K562 (cell line): ENCODE measurements around the gene LYPD4. TPM values are rescaled to one million over a fixed set of nuclear protein-coding genes. Genes with fewer than 3 reads are reported as not detected.
A peak's percentile ranks its signal among the peaks of the same experiment; 100 is the strongest.

Experiments
- ASH1L ChIP-seq: fragments of 450-650 bp; IDR thresholded peaks from 2 replicates; pipeline ENCODE4 v1.6.1; 2018; ENCODE audit warnings: borderline replicate concordance, mild to moderate bottlenecking, low read depth; ENCODE audit not compliant: partially characterized antibody
- BCOR ChIP-seq: fragments of 450-650 bp; IDR thresholded peaks from 2 replicates; pipeline ENCODE4 v1.6.1; 2016
- ELF1 ChIP-seq: fragments of 200-800 bp; sonication (Bioruptor generic); IDR thresholded peaks from 2 replicates; pipeline ENCODE4 v1.6.1; 2016; ENCODE audit warnings: missing genetic modification characterization, missing compliant biosample characterization
- KDM5B ChIP-seq: fragments of 200-600 bp; sonication (generic); IDR thresholded peaks from 2 replicates; pipeline ENCODE4 v1.6.1; 2012; ENCODE audit warnings: low read depth, mild to moderate bottlenecking, moderate library complexity, low read length, control low read depth, inconsistent platforms; ENCODE audit not compliant: insufficient replicate concordance
- LEF1 ChIP-seq: fragments of 450-650 bp; IDR thresholded peaks from 2 replicates; pipeline ENCODE4 v1.6.1; 2016; ENCODE audit warnings: mild to moderate bottlenecking
- MYBL2 ChIP-seq, 2 experiments: fragments of 450-650 bp in 1 of 2; sonication (generic) in 1 of 2; formaldehyde crosslinking in 1 of 2; IDR thresholded peaks; 2 replicates each; pipeline versions ENCODE4 v1.6.1 to v1.8.1; 2017 to 2022; ENCODE audit warnings: borderline replicate concordance in 1 of 2, inconsistent platforms in 1 of 2, low read depth in 1 of 2, mild to moderate bottlenecking in 1 of 2, missing genetic modification reagents in 1 of 2, moderate library complexity in 1 of 2
- PHF8 ChIP-seq: fragments of 200-600 bp; sonication (generic); IDR thresholded peaks from 2 replicates; pipeline ENCODE4 v1.6.1; 2012; ENCODE audit warnings: mixed run types, mild to moderate bottlenecking, inconsistent platforms, low read length, moderate library complexity, borderline replicate concordance
- SMAD4 ChIP-seq: fragments of 250-450 bp; sonication (Bioruptor Pico); conservative IDR thresholded peaks from 2 replicates; pipeline ENCODE4 v1.8.0; 2021; ENCODE audit warnings: inconsistent platforms, mild to moderate bottlenecking, moderate library complexity
- SMARCA5 ChIP-seq: fragments of 450-650 bp; IDR thresholded peaks from 2 replicates; pipeline ENCODE4 v1.6.1; 2016
- SP1 ChIP-seq: sonication (generic); formaldehyde crosslinking; IDR thresholded peaks from 2 replicates; pipeline ENCODE4 v1.8.1; 2022; ENCODE audit warnings: mild to moderate bottlenecking, missing genetic modification reagents
- SP2 ChIP-seq: IDR thresholded peaks from 2 replicates; pipeline ENCODE4 v1.6.1; 2011; ENCODE audit warnings: mild to moderate bottlenecking, low read depth, low read length, moderate library complexity; ENCODE audit not compliant: poor library complexity, severe bottlenecking; ENCODE audit errors: extremely low read depth
- ZBTB7A ChIP-seq: IDR thresholded peaks from 2 replicates; pipeline ENCODE4 v1.6.1; 2011; ENCODE audit warnings: low read depth, mild to moderate bottlenecking, low read length, moderate library complexity, borderline replicate concordance; ENCODE audit not compliant: control insufficient read depth
- ZFP36 ChIP-seq: fragments of 150-350 bp; IDR thresholded peaks from 2 replicates; pipeline ENCODE4 v1.6.1; 2018; ENCODE audit warnings: low read length, low read depth; ENCODE audit not compliant: partially characterized antibody
- ZFPM2 ChIP-seq: fragments of 250-450 bp; sonication (Bioruptor Pico); IDR thresholded peaks from 2 replicates; pipeline ENCODE4 v1.5.1; 2022; ENCODE audit warnings: mild to moderate bottlenecking
- ZFX ChIP-seq: sonication (generic); formaldehyde crosslinking; IDR thresholded peaks from 2 replicates; pipeline ENCODE4 v1.8.0; 2022; ENCODE audit warnings: mild to moderate bottlenecking, missing genetic modification reagents, moderate library complexity
- ZNF354B ChIP-seq: fragments of 250-450 bp; sonication (Bioruptor Pico); IDR thresholded peaks from 2 replicates; pipeline ENCODE4 v1.4.0; 2020
- polyA plus RNA-seq, 8 experiments: library from polyadenylated mRNA; depleted of rRNA in 4 of 8; stranded (reverse) in 5 of 8; unstranded in 3 of 8; fragments of >200 nt; fragmentation: Nextera tagmentation in 2 of 8; fragmentation: Illumina TruSeq in 1 of 8; extraction: Ambion mirVana in 2 of 8; extraction: Trizol in 1 of 8; gene quantifications; 2 replicates each; pipeline versions ENCODE4 v1.2.1 to v1.2.3, GENCODE V29; 2011 to 2014; ENCODE audit warnings: inconsistent platforms in 1 of 8, missing spikeins in 1 of 8
- total RNA-seq, 7 experiments: library from RNA; depleted of rRNA in 6 of 7; stranded (reverse); fragments of >200 nt in 6 of 7; fragmentation: Illumina TruSeq in 2 of 7; extraction: Trizol in 2 of 7; gene quantifications; 2 replicates each; pipeline versions ENCODE4 v1.2.1 to v1.2.3, GENCODE V29; 2011 to 2021; ENCODE audit warnings: low replicate concordance in 1 of 7
- TF ChIP-seq, protein P1 (sequence below): sonication (generic); formaldehyde crosslinking; IDR thresholded peaks from 2 replicates; pipeline ENCODE4 v1.8.0; 2023; ENCODE audit warnings: mild to moderate bottlenecking, missing genetic modification reagents
- TF ChIP-seq, protein P2 (sequence below), 3 experiments: IDR thresholded peaks in 2 of 3; conservative IDR thresholded peaks in 1 of 3; 2 replicates each; pipeline ENCODE4 v1.5.1; 2011 to 2012; ENCODE audit warnings: low read length in 3 of 3, mild to moderate bottlenecking in 3 of 3, control low read depth in 2 of 3, improper control_type of control experiment in 1 of 3, inconsistent platforms in 1 of 3, low read depth in 1 of 3, mixed read lengths in 1 of 3, moderate library complexity in 1 of 3; ENCODE audit not compliant: insufficient read depth in 2 of 3

The LYPD4 gene
- total and polyA plus RNA-seq, 9 of the 15 experiments (the other 6 are each of a cell fraction or from before 2014, with no cell fraction given): 0.11 TPM; not detected in 8

DNA sequence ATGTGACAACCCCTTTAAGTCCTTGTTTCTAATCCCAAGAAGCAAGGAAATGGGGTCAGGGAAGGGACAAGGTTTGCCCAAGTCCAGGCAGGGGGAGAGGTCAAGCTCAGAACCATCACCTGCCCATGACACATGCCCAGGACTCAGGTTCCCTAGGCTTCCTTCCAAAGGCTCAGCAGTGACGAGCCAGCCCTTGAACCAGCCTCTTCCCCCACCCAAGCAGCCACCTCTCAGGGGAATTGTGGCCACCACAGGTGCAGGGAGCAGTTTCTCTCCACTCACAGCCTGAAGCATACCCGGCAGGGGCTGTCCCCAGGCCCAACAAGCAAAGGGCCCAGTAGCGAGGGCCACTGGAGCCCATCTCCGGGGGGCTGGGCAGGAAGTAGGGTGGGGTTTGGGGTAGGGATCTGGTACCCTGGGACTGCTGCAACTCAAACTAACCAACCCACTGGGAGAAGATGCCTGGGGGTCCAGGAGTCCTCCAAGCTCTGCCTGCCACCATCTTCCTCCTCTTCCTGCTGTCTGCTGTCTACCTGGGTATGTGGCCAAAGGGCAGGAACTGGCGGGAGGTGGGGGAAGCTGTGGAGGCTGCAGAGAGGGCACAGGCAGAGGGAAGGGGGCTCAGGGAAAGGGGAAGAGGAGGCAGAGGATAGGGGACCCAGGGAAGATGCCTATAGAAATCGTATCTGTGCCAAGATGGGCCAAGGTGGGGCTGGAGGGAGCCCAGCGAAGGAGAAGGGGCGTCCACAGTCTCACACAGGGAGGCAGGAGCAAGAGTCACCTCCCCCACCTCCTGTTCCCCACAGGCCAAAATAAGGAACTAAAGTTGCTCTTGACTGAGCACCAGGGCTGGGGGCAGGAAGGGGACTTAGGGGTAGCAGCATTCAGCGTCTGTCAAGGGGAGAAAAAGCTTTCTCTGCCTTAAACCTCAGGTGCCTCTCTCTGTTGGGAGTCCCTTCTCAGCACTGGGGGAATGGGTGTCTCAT, 32.7 kb upstream of the LYPD4 start, which contains the start of gene CD79A (continued):
- TF ChIP-seq SMAD4 (CRISPR knock-in tag) (0 out of 2 replicates have a peak, but pooled peaks have one; percentile 26), SMARCA5 (no peak), ZNF354B (CRISPR knock-in tag) (no peak), LEF1 (peak; percentile 41; the same call in 1 of the 2 replicates), ZFPM2 (CRISPR knock-in tag) (no peak), ZBTB7A (peak; percentile 12; the same call in 1 of the 2 replicates), BCOR (no peak), ZFP36 (no peak), ZFX (CRISPR knock-in tag) (no peak; the same call in 1 of the 2 replicates), SP2 (no peak), KDM5B (peak; percentile 63), ELF1 (tag) (no peak), ASH1L (no peak), MYBL2 (IDR thresholded peaks at IDR 0.05; ENCODE audit: low read depth) (no peak), MYBL2 (CRISPR knock-in tag; IDR thresholded peaks at IDR 0.05; ENCODE audit: borderline replicate concordance) (no peak), SP1 (CRISPR knock-in tag) (no peak), PHF8 (peak; percentile 36; the same call in 1 of the 2 replicates)
- TF ChIP-seq, protein P1, sequence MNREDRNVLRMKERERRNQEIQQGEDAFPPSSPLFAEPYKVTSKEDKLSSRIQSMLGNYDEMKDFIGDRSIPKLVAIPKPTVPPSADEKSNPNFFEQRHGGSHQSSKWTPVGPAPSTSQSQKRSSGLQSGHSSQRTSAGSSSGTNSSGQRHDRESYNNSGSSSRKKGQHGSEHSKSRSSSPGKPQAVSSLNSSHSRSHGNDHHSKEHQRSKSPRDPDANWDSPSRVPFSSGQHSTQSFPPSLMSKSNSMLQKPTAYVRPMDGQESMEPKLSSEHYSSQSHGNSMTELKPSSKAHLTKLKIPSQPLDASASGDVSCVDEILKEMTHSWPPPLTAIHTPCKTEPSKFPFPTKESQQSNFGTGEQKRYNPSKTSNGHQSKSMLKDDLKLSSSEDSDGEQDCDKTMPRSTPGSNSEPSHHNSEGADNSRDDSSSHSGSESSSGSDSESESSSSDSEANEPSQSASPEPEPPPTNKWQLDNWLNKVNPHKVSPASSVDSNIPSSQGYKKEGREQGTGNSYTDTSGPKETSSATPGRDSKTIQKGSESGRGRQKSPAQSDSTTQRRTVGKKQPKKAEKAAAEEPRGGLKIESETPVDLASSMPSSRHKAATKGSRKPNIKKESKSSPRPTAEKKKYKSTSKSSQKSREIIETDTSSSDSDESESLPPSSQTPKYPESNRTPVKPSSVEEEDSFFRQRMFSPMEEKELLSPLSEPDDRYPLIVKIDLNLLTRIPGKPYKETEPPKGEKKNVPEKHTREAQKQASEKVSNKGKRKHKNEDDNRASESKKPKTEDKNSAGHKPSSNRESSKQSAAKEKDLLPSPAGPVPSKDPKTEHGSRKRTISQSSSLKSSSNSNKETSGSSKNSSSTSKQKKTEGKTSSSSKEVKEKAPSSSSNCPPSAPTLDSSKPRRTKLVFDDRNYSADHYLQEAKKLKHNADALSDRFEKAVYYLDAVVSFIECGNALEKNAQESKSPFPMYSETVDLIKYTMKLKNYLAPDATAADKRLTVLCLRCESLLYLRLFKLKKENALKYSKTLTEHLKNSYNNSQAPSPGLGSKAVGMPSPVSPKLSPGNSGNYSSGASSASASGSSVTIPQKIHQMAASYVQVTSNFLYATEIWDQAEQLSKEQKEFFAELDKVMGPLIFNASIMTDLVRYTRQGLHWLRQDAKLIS (CRISPR knock-in tag): no peak
- TF ChIP-seq, protein P2, sequence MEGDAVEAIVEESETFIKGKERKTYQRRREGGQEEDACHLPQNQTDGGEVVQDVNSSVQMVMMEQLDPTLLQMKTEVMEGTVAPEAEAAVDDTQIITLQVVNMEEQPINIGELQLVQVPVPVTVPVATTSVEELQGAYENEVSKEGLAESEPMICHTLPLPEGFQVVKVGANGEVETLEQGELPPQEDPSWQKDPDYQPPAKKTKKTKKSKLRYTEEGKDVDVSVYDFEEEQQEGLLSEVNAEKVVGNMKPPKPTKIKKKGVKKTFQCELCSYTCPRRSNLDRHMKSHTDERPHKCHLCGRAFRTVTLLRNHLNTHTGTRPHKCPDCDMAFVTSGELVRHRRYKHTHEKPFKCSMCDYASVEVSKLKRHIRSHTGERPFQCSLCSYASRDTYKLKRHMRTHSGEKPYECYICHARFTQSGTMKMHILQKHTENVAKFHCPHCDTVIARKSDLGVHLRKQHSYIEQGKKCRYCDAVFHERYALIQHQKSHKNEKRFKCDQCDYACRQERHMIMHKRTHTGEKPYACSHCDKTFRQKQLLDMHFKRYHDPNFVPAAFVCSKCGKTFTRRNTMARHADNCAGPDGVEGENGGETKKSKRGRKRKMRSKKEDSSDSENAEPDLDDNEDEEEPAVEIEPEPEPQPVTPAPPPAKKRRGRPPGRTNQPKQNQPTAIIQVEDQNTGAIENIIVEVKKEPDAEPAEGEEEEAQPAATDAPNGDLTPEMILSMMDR (IDR thresholded peaks at IDR 0.05 in 2 of 3, conservative IDR thresholded peaks at IDR 0.05 in 1 of 3; ENCODE audit: insufficient read depth in 2 of 3, low read depth in 1 of 3, low read length in 3 of 3): no peak
